VCaP (cell line): Measurements from ENCODE around the gene RPSA.
"Not testable (repeated sequence)": the region's sequence is repeated elsewhere in the genome, so short reads cannot be mapped to it uniquely, and the experiment has no call there.

Source experiments
- H3K27ac ChIP-seq: fragments of 450-650 bp; 2 replicates; pipeline ENCODE4 v1.5.1; 2017
- CTCF ChIP-seq: fragments of 450-650 bp; conservative IDR thresholded peaks from 2 replicates; pipeline ENCODE4 v1.5.1; 2017; ENCODE audit warnings: mild to moderate bottlenecking, moderate library complexity

The RPSA gene

GRCh38 chr3:39449796-39450195, 43.3 kb downstream of the RPSA start:
- TF ChIP-seq CTCF = no peak
- H3K27ac ChIP-seq = no peak overlapping the region

- H3K27ac ChIP-seq = no peak overlapping the region
- no peak for TF ChIP-seq CTCF
These were observed 46.6 kb downstream of the RPSA start for GRCh38 chr3:39453134-39453533.

DNA sequence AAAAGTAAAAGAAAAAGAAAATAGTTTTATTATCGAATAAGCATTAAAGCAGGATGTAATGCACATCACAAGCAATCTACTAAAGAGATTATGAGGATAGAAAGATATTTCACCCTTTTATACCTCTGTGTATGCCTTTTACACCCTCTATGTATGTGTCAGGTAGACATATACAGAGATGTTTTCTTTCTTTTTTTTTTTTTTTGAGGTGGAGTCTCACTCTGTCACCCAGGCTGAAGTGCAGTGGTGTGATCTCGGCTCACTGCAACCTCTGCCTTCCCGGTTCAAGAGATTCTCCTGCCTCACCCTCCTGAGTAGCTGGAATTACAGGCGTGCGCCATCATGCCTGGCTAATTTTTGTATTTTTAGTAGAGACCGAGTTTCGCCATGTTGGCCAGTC, 47.4 kb downstream of the RPSA start:
- H3K27ac ChIP-seq = not testable (repeated sequence)

- no peak overlapping the region for H3K27ac ChIP-seq
- no peak for TF ChIP-seq CTCF
These were observed 48.2 kb downstream of the RPSA start for GRCh38 chr3:39454591-39455217.

- H3K27ac ChIP-seq = no peak overlapping the region
- no peak for TF ChIP-seq CTCF
These were observed 49.6 kb downstream of the RPSA start for GRCh38 chr3:39456159-39456558.

- H3K27ac ChIP-seq = no peak overlapping the region
- TF ChIP-seq CTCF = no peak
These were observed 50.8 kb downstream of the RPSA start for GRCh38 chr3:39457361-39457760.

GRCh38 chr3:39458579-39458978, 52.1 kb downstream of the RPSA start:
- H3K27ac ChIP-seq = not testable (repeated sequence)

DNA sequence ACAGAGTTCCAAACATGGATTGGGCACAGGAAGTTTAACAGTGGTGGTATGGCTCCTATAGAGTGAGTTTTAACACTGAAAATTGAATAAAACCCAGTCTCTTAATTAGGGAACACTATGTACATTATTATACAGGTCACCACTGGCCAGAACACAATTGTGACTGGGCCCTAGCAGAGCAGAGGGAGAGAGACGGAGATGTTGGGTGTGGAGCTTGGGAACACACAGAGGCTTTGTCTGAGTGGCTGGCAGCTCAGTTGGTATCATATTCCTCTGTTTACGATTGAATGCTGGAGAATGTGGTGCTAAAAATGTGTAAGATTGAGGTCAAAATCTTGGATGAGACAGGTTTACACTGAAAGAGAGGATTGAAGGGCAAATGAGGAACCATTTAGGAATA, 54.2 kb downstream of the RPSA start:
- no peak overlapping the region for H3K27ac ChIP-seq
- no peak for TF ChIP-seq CTCF
